ENCODE results near the gene BAIAP2L2.
"Not testable (repeated sequence)": the region's sequence is repeated elsewhere in the genome, so short reads cannot be mapped to it uniquely, and the experiment has no call there.

Gene BAIAP2L2

GRCh38 chr22:38126928-38127668, 16.6 kb upstream of the BAIAP2L2 start:
- DNase-seq: no peak

- DNase-seq: no peak
Measured at GRCh38 chr22:38125751-38126201, 15.3 kb upstream of the BAIAP2L2 start.

GRCh38 chr22:38125038-38125610, 14.6 kb upstream of the BAIAP2L2 start:
- DNase-seq: no peak

- no peak for DNase-seq
Measured at GRCh38 chr22:38124236-38124974, 13.9 kb upstream of the BAIAP2L2 start.

GRCh38 chr22:38122616-38123015, 12.1 kb upstream of the BAIAP2L2 start:
- no peak for DNase-seq

GRCh38 chr22:38120359-38121110, 10.1 kb upstream of the BAIAP2L2 start:
- DNase-seq: no peak

GRCh38 chr22:38118747-38119146, 8.3 kb upstream of the BAIAP2L2 start:
- DNase-seq: not testable (repeated sequence)

GRCh38 chr22:38118182-38118581, 7.7 kb upstream of the BAIAP2L2 start:
- DNase-seq: no peak

- DNase-seq: not testable (repeated sequence)
Measured at GRCh38 chr22:38117556-38117955, 7.1 kb upstream of the BAIAP2L2 start.

GRCh38 chr22:38115423-38116205, 5.1 kb upstream of the BAIAP2L2 start:
- no peak for DNase-seq

- peak; percentile 70 to 72 for DNase-seq
Measured at GRCh38 chr22:38114484-38115398, 4.3 kb upstream of the BAIAP2L2 start.

GRCh38 chr22:38112381-38112780, 1.9 kb upstream of the BAIAP2L2 start:
- no peak for DNase-seq

- DNase-seq: no peak
Measured at GRCh38 chr22:38111925-38112355, 1.5 kb upstream of the BAIAP2L2 start.

GRCh38 chr22:38110863-38111852, 674 bp upstream of the BAIAP2L2 start:
- DNase-seq: no peak

GRCh38 chr22:38109371-38110001, 998 bp downstream of the BAIAP2L2 start:
- DNase-seq: no peak

- DNase-seq: no peak
Measured at GRCh38 chr22:38108561-38109319, 1.7 kb downstream of the BAIAP2L2 start.

- DNase-seq: no peak
Measured at GRCh38 chr22:38107692-38108515, 2.6 kb downstream of the BAIAP2L2 start.
